VCaP (cell line): Measurements from ENCODE around the gene KNSTRN.

Experiments
- H3K27ac ChIP-seq: fragments of 450-650 bp; 2 replicates; pipeline ENCODE4 v1.5.1; 2017
- TF ChIP-seq, protein P1 (sequence below): fragments of 450-650 bp; conservative IDR thresholded peaks from 2 replicates; pipeline ENCODE4 v1.5.1; 2017; ENCODE audit warnings: mild to moderate bottlenecking, moderate library complexity

Gene KNSTRN

DNA sequence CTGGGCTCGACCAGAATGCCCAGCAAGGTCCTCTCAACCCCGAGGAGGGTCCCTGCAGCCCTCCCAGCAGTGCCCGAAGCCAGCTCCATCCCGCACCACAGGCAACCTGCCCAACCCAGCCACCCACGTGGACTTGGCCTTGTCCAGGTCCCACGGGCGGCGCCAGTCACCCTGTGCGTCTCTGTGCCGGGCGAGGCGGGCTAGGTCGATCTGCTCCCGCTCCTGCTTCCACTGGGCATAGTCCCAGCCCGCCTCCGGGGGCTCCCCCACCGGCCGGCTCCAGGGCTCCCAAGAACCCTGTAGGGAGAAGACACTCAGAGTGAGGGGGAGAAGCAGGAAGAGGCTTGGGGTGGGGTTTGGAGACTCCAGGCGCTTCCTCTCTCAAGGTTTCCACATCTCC is 44.9 kb upstream of the KNSTRN start:
- TF ChIP-seq, protein P1, sequence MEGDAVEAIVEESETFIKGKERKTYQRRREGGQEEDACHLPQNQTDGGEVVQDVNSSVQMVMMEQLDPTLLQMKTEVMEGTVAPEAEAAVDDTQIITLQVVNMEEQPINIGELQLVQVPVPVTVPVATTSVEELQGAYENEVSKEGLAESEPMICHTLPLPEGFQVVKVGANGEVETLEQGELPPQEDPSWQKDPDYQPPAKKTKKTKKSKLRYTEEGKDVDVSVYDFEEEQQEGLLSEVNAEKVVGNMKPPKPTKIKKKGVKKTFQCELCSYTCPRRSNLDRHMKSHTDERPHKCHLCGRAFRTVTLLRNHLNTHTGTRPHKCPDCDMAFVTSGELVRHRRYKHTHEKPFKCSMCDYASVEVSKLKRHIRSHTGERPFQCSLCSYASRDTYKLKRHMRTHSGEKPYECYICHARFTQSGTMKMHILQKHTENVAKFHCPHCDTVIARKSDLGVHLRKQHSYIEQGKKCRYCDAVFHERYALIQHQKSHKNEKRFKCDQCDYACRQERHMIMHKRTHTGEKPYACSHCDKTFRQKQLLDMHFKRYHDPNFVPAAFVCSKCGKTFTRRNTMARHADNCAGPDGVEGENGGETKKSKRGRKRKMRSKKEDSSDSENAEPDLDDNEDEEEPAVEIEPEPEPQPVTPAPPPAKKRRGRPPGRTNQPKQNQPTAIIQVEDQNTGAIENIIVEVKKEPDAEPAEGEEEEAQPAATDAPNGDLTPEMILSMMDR, result no peak
- peak overlapping the region; percentile 97; the same call in 1 of the 2 replicates for H3K27ac ChIP-seq

DNA sequence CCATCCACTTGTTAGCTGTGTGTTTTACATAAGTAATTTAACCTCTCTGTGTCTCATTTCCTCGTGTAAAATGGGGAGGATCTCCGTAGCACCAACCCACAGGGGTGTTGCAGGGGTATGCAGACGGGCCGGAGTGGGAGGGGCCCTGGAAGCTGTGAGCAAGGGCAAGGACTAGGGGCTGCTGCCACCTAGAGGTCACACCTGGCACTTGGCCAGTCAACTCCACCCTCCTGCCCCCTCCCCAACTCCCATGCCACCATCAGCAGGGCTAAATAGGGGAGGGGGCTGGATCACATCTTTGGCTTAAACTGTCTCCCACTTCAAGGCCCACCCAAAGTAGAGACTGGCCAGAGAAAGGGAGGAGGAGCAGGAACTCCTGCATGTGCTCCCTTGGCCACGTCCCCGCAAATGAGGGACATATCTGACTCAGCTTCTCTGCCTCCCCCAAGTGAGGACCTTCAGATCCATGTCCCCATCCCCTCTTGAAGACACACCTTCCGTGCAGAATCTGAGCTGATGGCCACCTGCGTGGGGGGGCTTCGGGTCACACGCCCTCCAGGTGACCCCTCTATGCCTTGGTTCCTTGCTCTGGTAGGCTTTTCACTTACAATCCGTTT is 44.4 kb upstream of the KNSTRN start:
- H3K27ac ChIP-seq, result peak overlapping the region; percentile 97; the same call in 1 of the 2 replicates
- TF ChIP-seq, protein P1, result peak; percentile 85

DNA sequence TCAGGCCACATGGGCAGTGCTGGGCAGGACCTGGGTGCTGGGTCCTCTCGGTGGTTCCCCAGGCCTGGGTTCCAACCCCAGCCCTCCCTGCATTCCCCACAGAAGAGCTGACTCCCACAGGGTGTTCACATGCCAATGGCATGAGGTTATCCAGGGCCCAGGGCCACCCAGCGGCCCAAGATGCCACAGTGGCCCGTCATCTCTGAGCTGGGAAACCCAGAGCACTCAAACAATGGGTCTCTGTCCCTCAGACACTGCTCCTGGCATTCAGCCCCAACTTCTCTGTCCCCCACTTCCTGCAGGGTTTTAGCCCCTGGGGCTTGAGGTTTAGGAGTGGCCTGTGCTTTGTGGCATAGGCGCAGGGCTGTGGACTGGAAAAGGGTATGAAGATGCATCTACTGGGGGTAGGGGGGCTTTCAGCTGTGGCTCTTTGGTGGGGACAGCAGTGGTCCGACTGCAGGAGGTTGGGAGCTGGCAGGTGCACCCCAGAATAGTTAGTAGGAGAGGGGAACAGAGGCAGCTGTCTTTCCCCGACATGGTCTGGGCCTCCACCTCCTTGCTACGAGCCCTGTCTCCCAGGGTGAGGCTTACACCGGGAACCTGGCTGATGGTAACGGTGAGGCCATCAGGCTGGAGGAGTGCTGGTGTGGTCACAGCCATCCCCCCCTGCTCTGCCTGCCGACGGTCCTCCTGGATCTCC is 43.5 kb upstream of the KNSTRN start:
- peak overlapping the region; percentile 97 for H3K27ac ChIP-seq

DNA sequence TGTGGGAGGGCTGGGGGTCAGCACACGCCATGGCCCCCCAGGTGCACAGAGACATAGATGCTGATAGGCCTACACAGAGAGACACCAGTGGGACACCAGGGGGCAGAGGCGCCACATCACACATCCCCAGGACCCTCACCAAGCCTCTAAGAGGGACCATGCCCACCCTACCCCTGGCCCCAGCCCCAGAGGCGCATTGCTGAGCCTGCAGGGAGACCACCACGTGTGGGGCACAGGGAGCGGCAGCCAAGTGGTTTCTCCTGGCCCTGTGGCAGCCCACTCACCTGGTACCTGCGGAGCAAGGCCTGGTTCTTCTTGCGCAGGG is 42.9 kb upstream of the KNSTRN start:
- peak overlapping the region; percentile 97 for H3K27ac ChIP-seq
- TF ChIP-seq, protein P1, result peak; percentile 44; the same call in 1 of the 2 replicates

More for the DNA sequence above, 43.5 kb upstream of the KNSTRN start:
- TF ChIP-seq, protein P1, result no peak

DNA sequence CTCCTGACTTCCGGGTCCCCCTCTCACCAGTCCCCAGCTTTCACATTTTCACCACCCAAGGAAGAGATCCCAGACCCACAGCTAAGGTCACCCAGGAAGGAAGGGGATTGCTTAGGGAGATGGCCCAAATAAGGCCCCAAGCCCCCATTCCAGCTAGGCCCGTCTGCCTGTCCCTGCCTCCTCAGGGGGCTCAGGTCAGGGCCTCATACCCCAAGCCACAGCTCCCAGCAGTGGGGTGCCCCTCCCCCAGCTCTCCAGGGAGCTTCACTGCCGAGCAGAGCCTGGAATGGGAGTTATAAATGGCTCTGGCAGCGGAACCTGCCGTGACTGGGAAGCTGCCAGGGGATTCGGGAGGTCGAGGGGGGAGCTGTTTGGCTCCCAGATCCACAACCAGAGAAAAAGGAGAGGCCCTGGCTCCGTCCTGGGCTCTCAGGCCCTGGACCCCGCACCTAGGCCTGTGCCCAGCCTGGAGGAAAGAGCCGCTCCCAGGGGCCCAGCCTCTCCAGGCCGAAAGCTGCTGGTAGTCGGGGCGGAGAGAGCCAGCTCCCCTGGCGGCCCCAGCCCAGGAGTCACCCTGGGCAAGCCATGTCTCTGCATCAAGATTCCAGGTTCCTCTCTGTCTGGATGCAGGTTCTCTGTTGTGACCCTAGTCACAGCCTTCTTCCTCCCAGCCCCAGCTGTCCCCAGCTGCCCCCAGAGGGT is 42.3 kb upstream of the KNSTRN start:
- TF ChIP-seq, protein P1, result no peak
- peak overlapping the region; percentile 97 for H3K27ac ChIP-seq

DNA sequence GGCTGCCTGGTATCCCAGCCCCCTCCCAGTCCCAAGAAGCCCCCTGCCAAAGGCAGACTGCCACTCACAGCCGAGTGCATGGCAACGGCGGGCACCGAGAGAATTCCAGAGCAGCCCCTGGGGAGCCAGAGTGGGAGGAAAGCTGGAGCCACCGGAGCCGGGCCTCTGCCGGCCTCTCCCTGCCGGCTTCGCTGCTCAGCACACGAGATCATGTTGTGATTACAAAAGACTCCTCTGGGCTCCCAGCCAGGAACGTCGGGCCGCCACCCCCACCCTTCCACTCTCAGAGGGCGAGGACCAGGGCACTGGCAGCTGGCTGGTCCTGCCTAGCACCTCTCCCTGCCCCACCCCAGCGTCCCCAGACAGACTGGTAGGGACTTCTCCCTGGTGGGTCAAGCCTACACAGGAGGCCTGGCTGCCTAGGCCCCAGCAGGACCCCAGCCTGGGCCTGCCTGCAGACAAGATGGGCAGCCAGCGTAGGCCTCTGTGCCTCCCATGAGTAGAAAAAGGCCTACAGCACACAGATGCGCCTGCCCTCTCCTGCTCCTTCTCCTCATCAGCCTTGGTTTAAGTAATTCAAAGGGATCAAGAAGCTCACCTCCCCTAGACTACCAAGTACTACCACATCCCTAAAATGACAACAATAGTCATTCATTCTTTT is 41.7 kb upstream of the KNSTRN start, which contains the start of gene CCDC9B:
Gene CCDC9B (minus strand): TSS at position 200 of the 661 bp plus-strand sequence. CDS start 120 bp downstream, at position 80.
- peak within 1 kb of the TSS; percentile 97 for H3K27ac ChIP-seq
- TF ChIP-seq, protein P1, result no peak
